ELR (cell line): ENCODE measurements around the gene NTMT1.
A peak's percentile ranks its signal among the peaks of the same experiment; 100 is the strongest.
"Not testable (repeated sequence)": the region's sequence is repeated elsewhere in the genome, so short reads cannot be mapped to it uniquely, and the experiment has no call there.

ENCODE experiments used
- DNase-seq: peaks from one replicate; pipeline ENCODE4 v3.0.0-alpha.2; 2015; ENCODE audit warnings: low read depth

Gene NTMT1

GRCh38 chr9:129615407-129616285 is 10.3 kb upstream of the NTMT1 start:
- DNase-seq, result no peak

- peak; percentile 83 for DNase-seq
Measured at GRCh38 chr9:129617167-129617566, 8.8 kb upstream of the NTMT1 start.

GRCh38 chr9:129619787-129620668 is 5.9 kb upstream of the NTMT1 start:
- DNase-seq, result peak; percentile 68

GRCh38 chr9:129620669-129621295 is 5.2 kb upstream of the NTMT1 start, which contains the start of gene C9orf50:
Gene C9orf50, minus strand, starts transcription at chr9:129621101. Its CDS starts 527 bp downstream, at chr9:129620574.
- DNase-seq, result no peak

GRCh38 chr9:129623331-129623730 is 2.6 kb upstream of the NTMT1 start:
- DNase-seq, result peak; percentile 65

- DNase-seq, result peak; percentile 76
Measured at GRCh38 chr9:129624168-129624759, 1.7 kb upstream of the NTMT1 start.

GRCh38 chr9:129624947-129625346 is 1.0 kb upstream of the NTMT1 start:
- DNase-seq, result peak; percentile 48

- peak; percentile 90 for DNase-seq
Measured at GRCh38 chr9:129626625-129627284, 792 bp downstream of the NTMT1 start.

- DNase-seq, result no peak
Measured at GRCh38 chr9:129627556-129628440, 1.8 kb downstream of the NTMT1 start.

GRCh38 chr9:129628709-129629108 is 2.7 kb downstream of the NTMT1 start:
- DNase-seq, result no peak

GRCh38 chr9:129629251-129629820 is 3.4 kb downstream of the NTMT1 start:
- DNase-seq, result no peak

- peak; percentile 92 for DNase-seq
Measured at GRCh38 chr9:129630967-129631673, 5.2 kb downstream of the NTMT1 start.

- DNase-seq, result no peak
Measured at GRCh38 chr9:129631674-129632129, 5.7 kb downstream of the NTMT1 start.

GRCh38 chr9:129632460-129632859 is 6.5 kb downstream of the NTMT1 start:
- DNase-seq, result peak; percentile 67

- DNase-seq, result no peak
Measured at GRCh38 chr9:129633207-129633606, 7.2 kb downstream of the NTMT1 start.

GRCh38 chr9:129633848-129634247 is 7.9 kb downstream of the NTMT1 start:
- DNase-seq, result no peak

GRCh38 chr9:129635099-129636065 is 9.4 kb downstream of the NTMT1 start:
- DNase-seq, result no peak

- DNase-seq, result not testable (repeated sequence)
Measured at GRCh38 chr9:129636343-129636742, 10.4 kb downstream of the NTMT1 start.
